K562 (cell line): ENCODE measurements around the gene IQGAP3. TPM values are rescaled to one million over a fixed set of nuclear protein-coding genes. Genes with fewer than 3 reads are reported as not detected.

Experiments
- BMI1 ChIP-seq: fragments of 150-350 bp; IDR thresholded peaks from 2 replicates; pipeline ENCODE4 v1.6.1; 2014; ENCODE audit warnings: low read length
- BRD9 ChIP-seq: fragments of 450-650 bp; IDR thresholded peaks from 2 replicates; pipeline ENCODE4 v1.6.1; 2018; ENCODE audit warnings: low read depth; ENCODE audit not compliant: partially characterized antibody
- C11orf30 ChIP-seq: fragments of 450-650 bp; IDR thresholded peaks from 2 replicates; pipeline ENCODE4 v1.6.1; 2016; ENCODE audit warnings: low read depth, mild to moderate bottlenecking
- FOXP1 ChIP-seq: sonication (generic); formaldehyde crosslinking; IDR thresholded peaks from 2 replicates; pipeline ENCODE4 v1.8.0; 2022; ENCODE audit warnings: mild to moderate bottlenecking, missing genetic modification reagents
- KAT7 ChIP-seq: sonication (generic); formaldehyde crosslinking; IDR thresholded peaks from 2 replicates; pipeline ENCODE4 v1.8.0; 2022; ENCODE audit warnings: missing genetic modification reagents, mild to moderate bottlenecking, borderline replicate concordance
- LEF1 ChIP-seq: fragments of 450-650 bp; IDR thresholded peaks from 2 replicates; pipeline ENCODE4 v1.6.1; 2016; ENCODE audit warnings: mild to moderate bottlenecking
- PRPF4 ChIP-seq: fragments of 200-400 bp; formaldehyde crosslinking; IDR thresholded peaks from one replicate; pipeline ENCODE4 v1.6.1; 2017; ENCODE audit warnings: low read length, low read depth, mild to moderate bottlenecking; ENCODE audit not compliant: insufficient read depth, poor library complexity, severe bottlenecking
- PTBP1 ChIP-seq: fragments of 200-400 bp; formaldehyde crosslinking; IDR thresholded peaks from 2 replicates; pipeline ENCODE4 v1.6.1; 2017; ENCODE audit warnings: low read depth, low read length
- SAP30 ChIP-seq: fragments of 200-600 bp; sonication (generic); IDR thresholded peaks from 2 replicates; pipeline ENCODE4 v1.6.1; 2012; ENCODE audit warnings: borderline replicate concordance, low read depth, mild to moderate bottlenecking, moderate library complexity, low read length, control low read depth, inconsistent platforms; ENCODE audit not compliant: insufficient read depth, poor library complexity, severe bottlenecking
- SMARCA5 ChIP-seq: fragments of 450-650 bp; IDR thresholded peaks from 2 replicates; pipeline ENCODE4 v1.6.1; 2016
- SNIP1 ChIP-seq: fragments of 450-650 bp; IDR thresholded peaks from 2 replicates; pipeline ENCODE4 v1.7.1; 2017; ENCODE audit warnings: low read depth, mild to moderate bottlenecking
- SP1 ChIP-seq: sonication (generic); formaldehyde crosslinking; IDR thresholded peaks from 2 replicates; pipeline ENCODE4 v1.8.1; 2022; ENCODE audit warnings: mild to moderate bottlenecking, missing genetic modification reagents
- ZKSCAN1 ChIP-seq: fragments of 150-350 bp; IDR thresholded peaks from 2 replicates; pipeline ENCODE4 v1.6.1; 2016; ENCODE audit warnings: low read depth, low read length
- ZNF12 ChIP-seq: sonication (generic); formaldehyde crosslinking; IDR thresholded peaks from 2 replicates; pipeline ENCODE4 v1.4.0; 2020; ENCODE audit warnings: mild to moderate bottlenecking, missing genetic modification reagents
- ZNF121 ChIP-seq: sonication (generic); formaldehyde crosslinking; conservative IDR thresholded peaks from 2 replicates; pipeline ENCODE4 v1.8.0; 2022; ENCODE audit warnings: missing genetic modification reagents
- polyA plus RNA-seq, 8 experiments: library from polyadenylated mRNA; depleted of rRNA in 4 of 8; stranded (reverse) in 5 of 8; unstranded in 3 of 8; fragments of >200 nt; fragmentation: Nextera tagmentation in 2 of 8; fragmentation: Illumina TruSeq in 1 of 8; extraction: Ambion mirVana in 2 of 8; extraction: Trizol in 1 of 8; gene quantifications; 2 replicates each; pipeline versions ENCODE4 v1.2.1 to v1.2.3, GENCODE V29; 2011 to 2014; ENCODE audit warnings: inconsistent platforms in 1 of 8, missing spikeins in 1 of 8
- total RNA-seq, 7 experiments: library from RNA; depleted of rRNA in 6 of 7; stranded (reverse); fragments of >200 nt in 6 of 7; fragmentation: Illumina TruSeq in 2 of 7; extraction: Trizol in 2 of 7; gene quantifications; 2 replicates each; pipeline versions ENCODE4 v1.2.1 to v1.2.3, GENCODE V29; 2011 to 2021; ENCODE audit warnings: low replicate concordance in 1 of 7
- TF ChIP-seq, protein P1 (sequence below), 2 experiments: IDR thresholded peaks; 2 replicates each; pipeline ENCODE4 v1.6.1; 2011; ENCODE audit warnings: borderline replicate concordance in 1 of 2, control low read depth in 1 of 2, low read depth in 1 of 2, low read length in 1 of 2, mild to moderate bottlenecking in 1 of 2, mixed read lengths in 1 of 2, moderate library complexity in 1 of 2; ENCODE audit not compliant: insufficient read depth in 1 of 2, insufficient read length in 1 of 2, poor library complexity in 1 of 2, severe bottlenecking in 1 of 2; ENCODE audit errors: extremely low read depth in 1 of 2
- TF ChIP-seq, protein P2 (sequence below): sonication (generic); formaldehyde crosslinking; IDR thresholded peaks from 2 replicates; pipeline ENCODE4 v1.9.0; 2022; ENCODE audit warnings: mild to moderate bottlenecking, missing genetic modification reagents
- TF ChIP-seq, protein P3 (sequence below): IDR thresholded peaks from 2 replicates; pipeline ENCODE4 v1.6.1; 2014; ENCODE audit warnings: antibody characterized with exemption
- TF ChIP-seq, protein P4 (sequence below): fragments of 250-450 bp; sonication (Bioruptor Pico); IDR thresholded peaks from 2 replicates; pipeline ENCODE4 v1.5.0; 2020; ENCODE audit warnings: mild to moderate bottlenecking, borderline replicate concordance

The IQGAP3 gene
- total and polyA plus RNA-seq, 9 of the 15 experiments (the other 6 are each of a cell fraction or from before 2014, with no cell fraction given), result 1.4 to 16.6 (median 11.9) TPM

DNA sequence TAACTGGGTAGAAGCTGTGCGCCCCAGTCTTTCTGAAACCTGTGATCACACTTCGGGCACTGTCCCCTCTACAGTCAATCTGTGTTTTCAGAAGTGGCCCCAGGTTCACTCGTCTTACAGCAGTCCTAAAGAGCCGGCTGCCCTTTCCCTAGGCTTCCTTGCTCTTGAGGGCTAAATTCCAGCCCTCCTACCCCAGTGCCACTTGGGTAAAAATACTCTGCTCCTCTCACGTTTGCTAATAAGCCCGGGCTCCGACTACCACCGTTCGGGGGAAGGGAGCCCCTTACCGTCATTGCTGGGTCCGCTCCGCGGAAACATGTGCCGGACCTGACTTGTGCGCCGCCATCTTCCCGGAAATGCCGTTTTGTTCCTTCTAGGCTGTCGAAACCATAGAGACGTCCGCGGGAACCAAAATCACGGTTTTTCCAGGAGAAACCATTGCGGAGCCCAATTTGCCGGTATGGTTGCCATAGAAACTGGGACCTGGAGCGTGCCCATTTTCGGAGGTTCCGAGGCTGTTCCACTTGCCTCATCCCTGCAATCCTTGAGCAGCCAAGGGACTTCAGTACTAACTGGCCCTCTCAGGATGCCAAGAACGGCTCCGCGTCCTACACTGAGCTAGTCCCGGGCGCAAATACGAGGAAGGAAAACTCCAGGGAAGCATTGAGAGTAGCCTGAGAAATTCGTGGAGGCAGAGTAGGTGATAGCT is 28.9 kb upstream of the IQGAP3 start, which contains the start of gene GPATCH4 (continued):
- TF ChIP-seq, protein P1, sequence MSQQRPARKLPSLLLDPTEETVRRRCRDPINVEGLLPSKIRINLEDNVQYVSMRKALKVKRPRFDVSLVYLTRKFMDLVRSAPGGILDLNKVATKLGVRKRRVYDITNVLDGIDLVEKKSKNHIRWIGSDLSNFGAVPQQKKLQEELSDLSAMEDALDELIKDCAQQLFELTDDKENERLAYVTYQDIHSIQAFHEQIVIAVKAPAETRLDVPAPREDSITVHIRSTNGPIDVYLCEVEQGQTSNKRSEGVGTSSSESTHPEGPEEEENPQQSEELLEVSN (IDR thresholded peaks at IDR 0.05; ENCODE audit: borderline replicate concordance in 1 of 2, extremely low read depth in 1 of 2, insufficient read depth in 1 of 2, insufficient read length in 1 of 2, low read depth in 1 of 2, low read length in 1 of 2, poor library complexity in 1 of 2, severe bottlenecking in 1 of 2), result peak in 1 of 2 experiments; percentile 48
- TF ChIP-seq, protein P2, sequence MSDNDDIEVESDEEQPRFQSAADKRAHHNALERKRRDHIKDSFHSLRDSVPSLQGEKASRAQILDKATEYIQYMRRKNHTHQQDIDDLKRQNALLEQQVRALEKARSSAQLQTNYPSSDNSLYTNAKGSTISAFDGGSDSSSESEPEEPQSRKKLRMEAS (CRISPR knock-in tag), result peak; percentile 95
- no peak for TF ChIP-seq BRD9
- TF ChIP-seq SMARCA5, result no peak
- no peak for TF ChIP-seq PTBP1
- peak; percentile 83 for TF ChIP-seq C11orf30
- no peak for TF ChIP-seq ZKSCAN1
- TF ChIP-seq SNIP1, result peak; percentile 76; the same call in 1 of the 2 replicates
- TF ChIP-seq BMI1, result no peak
- peak; percentile 25; the same call in 1 of the 2 replicates for TF ChIP-seq LEF1
- TF ChIP-seq SP1 (CRISPR knock-in tag), result peak; percentile 43; the same call in 1 of the 2 replicates
- peak; percentile 100 for TF ChIP-seq SAP30
- no peak for TF ChIP-seq FOXP1 (CRISPR knock-in tag)
- no peak for TF ChIP-seq PRPF4
- peak; percentile 91; the same call in 1 of the 2 replicates for TF ChIP-seq KAT7 (CRISPR knock-in tag)
- TF ChIP-seq ZNF12 (CRISPR knock-in tag), result no peak
- TF ChIP-seq, protein P3, sequence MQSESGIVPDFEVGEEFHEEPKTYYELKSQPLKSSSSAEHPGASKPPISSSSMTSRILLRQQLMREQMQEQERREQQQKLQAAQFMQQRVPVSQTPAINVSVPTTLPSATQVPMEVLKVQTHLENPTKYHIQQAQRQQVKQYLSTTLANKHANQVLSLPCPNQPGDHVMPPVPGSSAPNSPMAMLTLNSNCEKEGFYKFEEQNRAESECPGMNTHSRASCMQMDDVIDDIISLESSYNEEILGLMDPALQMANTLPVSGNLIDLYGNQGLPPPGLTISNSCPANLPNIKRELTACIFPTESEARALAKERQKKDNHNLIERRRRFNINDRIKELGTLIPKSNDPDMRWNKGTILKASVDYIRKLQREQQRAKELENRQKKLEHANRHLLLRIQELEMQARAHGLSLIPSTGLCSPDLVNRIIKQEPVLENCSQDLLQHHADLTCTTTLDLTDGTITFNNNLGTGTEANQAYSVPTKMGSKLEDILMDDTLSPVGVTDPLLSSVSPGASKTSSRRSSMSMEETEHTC, result 0 out of 2 replicates have a peak, but pooled peaks have one; percentile 20
- TF ChIP-seq, protein P4, sequence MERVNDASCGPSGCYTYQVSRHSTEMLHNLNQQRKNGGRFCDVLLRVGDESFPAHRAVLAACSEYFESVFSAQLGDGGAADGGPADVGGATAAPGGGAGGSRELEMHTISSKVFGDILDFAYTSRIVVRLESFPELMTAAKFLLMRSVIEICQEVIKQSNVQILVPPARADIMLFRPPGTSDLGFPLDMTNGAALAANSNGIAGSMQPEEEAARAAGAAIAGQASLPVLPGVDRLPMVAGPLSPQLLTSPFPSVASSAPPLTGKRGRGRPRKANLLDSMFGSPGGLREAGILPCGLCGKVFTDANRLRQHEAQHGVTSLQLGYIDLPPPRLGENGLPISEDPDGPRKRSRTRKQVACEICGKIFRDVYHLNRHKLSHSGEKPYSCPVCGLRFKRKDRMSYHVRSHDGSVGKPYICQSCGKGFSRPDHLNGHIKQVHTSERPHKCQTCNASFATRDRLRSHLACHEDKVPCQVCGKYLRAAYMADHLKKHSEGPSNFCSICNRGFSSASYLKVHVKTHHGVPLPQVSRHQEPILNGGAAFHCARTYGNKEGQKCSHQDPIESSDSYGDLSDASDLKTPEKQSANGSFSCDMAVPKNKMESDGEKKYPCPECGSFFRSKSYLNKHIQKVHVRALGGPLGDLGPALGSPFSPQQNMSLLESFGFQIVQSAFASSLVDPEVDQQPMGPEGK (CRISPR knock-in tag), result no peak
- TF ChIP-seq ZNF121, result no peak
